ENCODE measurements around the gene MRRF.
A peak's percentile ranks its signal among the peaks of the same experiment; 100 is the strongest.

The MRRF gene

GRCh38 chr9:122248448-122248865, 16.2 kb upstream of the MRRF start:
- H3K4me3 ChIP-seq (ENCODE audit: low read depth, low read length): no peak overlapping the region
- TF ChIP-seq CTCF (IDR thresholded peaks at IDR 0.05; ENCODE audit: control insufficient read depth, extremely low read depth, insufficient read depth): no peak
- DNase-seq (ENCODE audit: low read depth): no peak

- no peak for DNase-seq (ENCODE audit: low read depth)
- no peak for TF ChIP-seq CTCF (IDR thresholded peaks at IDR 0.05; ENCODE audit: control insufficient read depth, extremely low read depth, insufficient read depth)
- H3K4me3 ChIP-seq (ENCODE audit: low read depth, low read length): no peak overlapping the region
Measured at GRCh38 chr9:122251351-122251750, 13.3 kb upstream of the MRRF start.

- no peak overlapping the region for H3K4me3 ChIP-seq (ENCODE audit: low read depth, low read length)
- no peak for DNase-seq (ENCODE audit: low read depth)
- no peak for TF ChIP-seq CTCF (IDR thresholded peaks at IDR 0.05; ENCODE audit: control insufficient read depth, extremely low read depth, insufficient read depth)
Measured at GRCh38 chr9:122252796-122253195, 11.9 kb upstream of the MRRF start.

GRCh38 chr9:122254761-122255160, 9.9 kb upstream of the MRRF start:
- no peak overlapping the region for H3K4me3 ChIP-seq (ENCODE audit: low read depth, low read length)
- no peak for TF ChIP-seq CTCF (IDR thresholded peaks at IDR 0.05; ENCODE audit: control insufficient read depth, extremely low read depth, insufficient read depth)

GRCh38 chr9:122256206-122256605, 8.5 kb upstream of the MRRF start:
- no peak for DNase-seq (ENCODE audit: low read depth)
- H3K4me3 ChIP-seq (ENCODE audit: low read depth, low read length): no peak overlapping the region
- TF ChIP-seq CTCF (IDR thresholded peaks at IDR 0.05; ENCODE audit: control insufficient read depth, extremely low read depth, insufficient read depth): no peak

More at GRCh38 chr9:122254761-122255160, 9.9 kb upstream of the MRRF start:
- DNase-seq (ENCODE audit: low read depth): no peak

GRCh38 chr9:122258886-122259415, 5.7 kb upstream of the MRRF start:
- TF ChIP-seq CTCF (IDR thresholded peaks at IDR 0.05; ENCODE audit: control insufficient read depth, extremely low read depth, insufficient read depth): no peak
- H3K4me3 ChIP-seq (ENCODE audit: low read depth, low read length): no peak overlapping the region
- DNase-seq (ENCODE audit: low read depth): no peak

- DNase-seq (ENCODE audit: low read depth): peak; percentile 92
- H3K4me3 ChIP-seq (ENCODE audit: low read depth, low read length): 0 out of 2 replicates have a peak overlapping the region, but pooled peaks have one; percentile 11
- TF ChIP-seq CTCF (IDR thresholded peaks at IDR 0.05; ENCODE audit: control insufficient read depth, extremely low read depth, insufficient read depth): no peak
Measured at GRCh38 chr9:122261469-122261881, 3.2 kb upstream of the MRRF start.

Data from LNCaP clone FGC (cell line).